Smooth muscle cell (in vitro differentiated cells): ENCODE measurements around the gene PDE4B. TPM values are rescaled to one million over a fixed set of nuclear protein-coding genes. Genes with fewer than 3 reads are reported as not detected.

Experiments
- DNase-seq: peaks from one replicate; lab custom pipeline; 2025; ENCODE audit not compliant: unreplicated experiment; lab: John Stamatoyannopoulos, UW
- H2AFZ ChIP-seq: fragments of 200-600 bp; sonication (generic); 2 replicates; pipeline ENCODE4 v1.6.0; 2016; ENCODE audit warnings: antibody characterized with exemption, low read depth, mild to moderate bottlenecking
- H3F3A ChIP-seq: fragments of 200-600 bp; sonication (generic); 2 replicates; pipeline ENCODE4 v1.6.0; 2017; ENCODE audit warnings: antibody characterized with exemption, low read depth
- H3K27ac ChIP-seq: fragments of 200-600 bp; sonication (generic); 2 replicates; pipeline ENCODE4 v1.5.1; 2016; ENCODE audit warnings: low read depth, mild to moderate bottlenecking
- H3K27me3 ChIP-seq: fragments of 200-600 bp; sonication (generic); 2 replicates; pipeline ENCODE4 v1.6.1; 2016; ENCODE audit warnings: low read depth, mild to moderate bottlenecking
- H3K36me3 ChIP-seq: fragments of 200-600 bp; sonication (generic); 2 replicates; pipeline ENCODE4 v1.5.1; 2016; ENCODE audit warnings: low read depth
- H3K4me1 ChIP-seq: fragments of 200-600 bp; sonication (generic); 2 replicates; pipeline ENCODE4 v1.5.1; 2016; ENCODE audit warnings: low read depth
- H3K4me2 ChIP-seq: fragments of 200-600 bp; sonication (generic); 2 replicates; pipeline ENCODE4 v1.6.0; 2016; ENCODE audit warnings: mild to moderate bottlenecking
- H3K4me3 ChIP-seq: fragments of 200-600 bp; sonication (generic); 2 replicates; pipeline ENCODE4 v1.5.1; 2016; ENCODE audit warnings: mild to moderate bottlenecking
- H3K79me2 ChIP-seq: fragments of 200-600 bp; sonication (generic); 2 replicates; pipeline ENCODE4 v1.6.0; 2016; ENCODE audit warnings: low read depth, mild to moderate bottlenecking
- H3K9ac ChIP-seq: fragments of 200-600 bp; sonication (generic); 2 replicates; pipeline ENCODE4 v1.6.0; 2016; ENCODE audit warnings: low read depth
- H3K9me3 ChIP-seq: fragments of 200-600 bp; sonication (generic); replicated peaks from 2 replicates; pipeline ENCODE4 v1.5.1; 2016; ENCODE audit warnings: low read depth
- H4K20me1 ChIP-seq: fragments of 200-600 bp; sonication (generic); 2 replicates; pipeline ENCODE4 v1.6.0; 2016; ENCODE audit warnings: low read depth
- WGBS: methylation state at CpG from one replicate; pipeline ENCODE4 v1.1.7; 2016; ENCODE audit warnings: low lambda C conversion rate; 5-methylcytosine and 5-hydroxymethylcytosine counted together
- polyA plus RNA-seq: library from polyadenylated mRNA; unstranded; fragments of >200 nt; fragmentation: Nextera tagmentation; extraction: Ambion mirVana; gene quantifications from 2 replicates; pipeline ENCODE4 v1.2.1, GENCODE V29; 2016
- total RNA-seq: library from RNA; depleted of rRNA; stranded (reverse); fragments of >200 nt; gene quantifications from 2 replicates; pipeline ENCODE4 v1.2.3, GENCODE V29; 2014
- TF ChIP-seq, protein P1 (sequence below): fragments of 200-600 bp; sonication (generic); IDR thresholded peaks from 2 replicates; pipeline ENCODE4 v1.5.1; 2017; ENCODE audit warnings: borderline replicate concordance, mild to moderate bottlenecking, antibody characterized with exemption; ENCODE audit not compliant: insufficient read depth, poor library complexity, severe bottlenecking

PDE4B gene
- total and polyA plus RNA-seq, 2 experiments from 2014 or later = 18.5 to 24.8 TPM

DNA sequence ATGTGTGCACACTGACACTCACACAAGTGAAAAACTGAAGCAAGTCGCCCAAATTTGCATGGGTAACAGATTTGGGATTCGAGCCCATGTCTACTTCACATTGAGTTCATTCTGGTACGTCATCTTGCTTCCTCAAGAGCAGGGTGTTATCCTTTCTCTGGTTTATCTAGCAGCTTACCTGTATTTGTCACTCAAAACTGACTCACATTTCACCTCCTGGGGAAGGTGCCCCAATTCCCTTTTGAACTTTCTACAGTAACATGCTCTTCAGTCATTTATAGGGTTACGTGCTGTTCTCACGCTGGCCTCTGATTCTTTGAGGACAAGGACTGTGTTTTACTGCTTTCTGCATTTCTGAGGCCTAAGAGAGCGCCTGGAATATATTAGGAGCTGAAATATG lies 162.8 kb downstream of the PDE4B start:
- Histone ChIP-seq H3K4me1 (no peaks in the 10 kb centered on the region), H3K36me3 (no peaks in the 10 kb centered on the region), H3K9ac (no peak overlapping the region), H3K4me3 (no peak overlapping the region), H3K79me2 (no peaks in the 10 kb centered on the region), H3F3A (no peaks in the 10 kb centered on the region), H3K27me3 (no peaks in the 10 kb centered on the region), H2AFZ (no peak overlapping the region), H3K27ac (no peak overlapping the region), H4K20me1 (no peaks in the 10 kb centered on the region), H3K9me3 (no peaks in the 10 kb centered on the region), H3K4me2 (no peak overlapping the region)
- DNase-seq = no peak
- TF ChIP-seq, protein P1, sequence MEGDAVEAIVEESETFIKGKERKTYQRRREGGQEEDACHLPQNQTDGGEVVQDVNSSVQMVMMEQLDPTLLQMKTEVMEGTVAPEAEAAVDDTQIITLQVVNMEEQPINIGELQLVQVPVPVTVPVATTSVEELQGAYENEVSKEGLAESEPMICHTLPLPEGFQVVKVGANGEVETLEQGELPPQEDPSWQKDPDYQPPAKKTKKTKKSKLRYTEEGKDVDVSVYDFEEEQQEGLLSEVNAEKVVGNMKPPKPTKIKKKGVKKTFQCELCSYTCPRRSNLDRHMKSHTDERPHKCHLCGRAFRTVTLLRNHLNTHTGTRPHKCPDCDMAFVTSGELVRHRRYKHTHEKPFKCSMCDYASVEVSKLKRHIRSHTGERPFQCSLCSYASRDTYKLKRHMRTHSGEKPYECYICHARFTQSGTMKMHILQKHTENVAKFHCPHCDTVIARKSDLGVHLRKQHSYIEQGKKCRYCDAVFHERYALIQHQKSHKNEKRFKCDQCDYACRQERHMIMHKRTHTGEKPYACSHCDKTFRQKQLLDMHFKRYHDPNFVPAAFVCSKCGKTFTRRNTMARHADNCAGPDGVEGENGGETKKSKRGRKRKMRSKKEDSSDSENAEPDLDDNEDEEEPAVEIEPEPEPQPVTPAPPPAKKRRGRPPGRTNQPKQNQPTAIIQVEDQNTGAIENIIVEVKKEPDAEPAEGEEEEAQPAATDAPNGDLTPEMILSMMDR = no peak
- WGBS = 76% methylated on average over 6 of the region's 6 CpGs

DNA sequence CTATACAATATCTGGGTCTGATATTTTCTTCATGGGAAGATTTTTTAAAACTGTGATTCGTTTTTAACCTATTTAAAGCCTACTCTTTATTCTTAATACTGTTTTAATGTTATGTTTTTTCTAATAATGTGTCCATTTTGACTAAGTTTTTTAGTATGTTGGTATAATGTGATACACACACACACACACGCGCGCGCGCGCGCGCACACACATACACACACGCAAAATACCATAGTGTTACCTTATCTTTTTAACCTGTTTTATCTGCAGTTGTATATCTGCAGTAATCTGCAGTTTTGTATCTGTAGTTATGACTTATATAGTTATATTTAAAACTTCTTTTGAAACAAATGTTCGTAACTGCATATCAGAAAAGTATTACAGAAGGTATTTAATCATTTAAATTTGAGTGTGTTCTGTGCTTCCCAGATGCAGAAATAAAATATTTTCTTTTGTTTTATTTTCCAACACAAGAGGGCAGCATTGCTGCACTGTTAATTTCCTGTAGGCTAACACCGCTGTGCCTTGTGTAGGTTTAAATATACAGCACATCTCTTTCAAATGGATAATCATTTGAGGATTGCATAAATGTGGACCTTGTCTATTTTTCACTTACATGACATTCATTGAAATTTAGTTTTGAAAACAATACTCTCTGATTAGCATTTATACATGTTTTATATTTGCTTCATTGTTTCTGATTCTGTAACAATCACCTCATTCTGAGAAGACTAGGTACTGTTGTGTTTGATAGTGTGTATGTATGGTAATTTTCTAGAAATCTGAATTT lies 166.1 kb downstream of the PDE4B start:
- Histone ChIP-seq H3K4me1 (no peaks in the 10 kb centered on the region), H4K20me1 (no peaks in the 10 kb centered on the region), H2AFZ (no peak overlapping the region), H3K27me3 (no peaks in the 10 kb centered on the region), H3F3A (no peaks in the 10 kb centered on the region), H3K9ac (no peak overlapping the region), H3K79me2 (no peaks in the 10 kb centered on the region), H3K36me3 (no peaks in the 10 kb centered on the region), H3K4me2 (no peak overlapping the region), H3K4me3 (no peak overlapping the region), H3K9me3 (no peaks in the 10 kb centered on the region), H3K27ac (no peak overlapping the region)
- DNase-seq = no peak
- TF ChIP-seq, protein P1 = peak; percentile 83
- 63% methylated on average over 12 of the region's 12 CpGs for WGBS

DNA sequence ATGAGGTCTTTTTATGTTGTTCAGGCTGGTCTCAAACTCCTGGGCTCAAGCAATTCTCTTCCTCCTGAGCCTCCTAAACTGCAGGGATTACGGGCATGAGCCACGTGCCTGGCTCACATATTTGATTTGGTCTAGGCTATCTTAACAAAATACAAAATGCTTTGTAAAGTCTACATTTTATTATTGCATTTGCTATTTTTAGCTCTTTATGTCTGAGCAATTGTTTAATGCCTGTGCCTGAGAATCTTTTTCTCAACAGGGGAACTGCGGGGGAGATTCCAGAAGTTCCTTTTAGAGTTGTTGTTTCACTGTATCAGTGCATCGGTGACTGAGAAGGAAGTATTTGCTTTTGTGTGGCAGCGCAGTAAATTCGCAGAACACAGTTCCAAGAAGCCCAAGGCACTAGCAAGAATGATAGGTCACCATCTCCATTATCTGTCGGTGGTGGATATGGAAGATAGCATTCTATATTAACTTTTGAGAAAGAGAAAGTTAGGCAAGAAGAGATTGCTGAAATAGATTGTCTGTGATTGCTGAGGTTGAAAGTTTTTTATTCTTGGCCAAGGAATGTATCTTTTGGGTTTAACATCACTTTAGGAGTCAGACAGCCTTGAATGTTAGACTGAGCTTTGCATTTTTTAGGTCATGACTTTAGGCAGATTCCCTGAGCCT lies 167.3 kb downstream of the PDE4B start:
- peak overlapping the region; percentile 10 for H3K4me2 ChIP-seq
- no peak overlapping the region for H3K27ac ChIP-seq
- H3K4me1 ChIP-seq = no peaks in the 10 kb centered on the region
- H3F3A ChIP-seq = no peaks in the 10 kb centered on the region
- H3K27me3 ChIP-seq = no peaks in the 10 kb centered on the region
- no peak overlapping the region for H3K9ac ChIP-seq
- no peaks in the 10 kb centered on the region for H4K20me1 ChIP-seq
- no peak for DNase-seq
- peak overlapping the region; percentile 14 for H2AFZ ChIP-seq
- no peaks in the 10 kb centered on the region for H3K9me3 ChIP-seq
- H3K4me3 ChIP-seq = no peak overlapping the region
- TF ChIP-seq, protein P1 = no peak
- H3K36me3 ChIP-seq = no peaks in the 10 kb centered on the region
- no peaks in the 10 kb centered on the region for H3K79me2 ChIP-seq
- WGBS = 74% methylated on average over 7 of the region's 7 CpGs
